Measurements from ENCODE around the gene GOLM1.

Gene GOLM1

GRCh38 chr9:86046071-86046636 is 53.2 kb downstream of the GOLM1 start:
- no peak overlapping the region for H3K4me3 ChIP-seq (replicated peaks; ENCODE audit: low read depth, low read length)
- no peak for DNase-seq (ENCODE audit: extremely low read depth, low read depth)
- no peak for TF ChIP-seq CTCF (IDR thresholded peaks at IDR 0.05; ENCODE audit: low read depth, low read length, missing control alignments)

GRCh38 chr9:86045654-86046053 is 53.7 kb downstream of the GOLM1 start:
- no peak for TF ChIP-seq CTCF (IDR thresholded peaks at IDR 0.05; ENCODE audit: low read depth, low read length, missing control alignments)
- no peak for DNase-seq (ENCODE audit: extremely low read depth, low read depth)
- H3K4me3 ChIP-seq (replicated peaks; ENCODE audit: low read depth, low read length): no peak overlapping the region

- DNase-seq (ENCODE audit: extremely low read depth, low read depth): no peak
- no peak overlapping the region for H3K4me3 ChIP-seq (replicated peaks; ENCODE audit: low read depth, low read length)
- no peak for TF ChIP-seq CTCF (IDR thresholded peaks at IDR 0.05; ENCODE audit: low read depth, low read length, missing control alignments)
Measured at GRCh38 chr9:86043999-86044398, 55.4 kb downstream of the GOLM1 start.

DNA sequence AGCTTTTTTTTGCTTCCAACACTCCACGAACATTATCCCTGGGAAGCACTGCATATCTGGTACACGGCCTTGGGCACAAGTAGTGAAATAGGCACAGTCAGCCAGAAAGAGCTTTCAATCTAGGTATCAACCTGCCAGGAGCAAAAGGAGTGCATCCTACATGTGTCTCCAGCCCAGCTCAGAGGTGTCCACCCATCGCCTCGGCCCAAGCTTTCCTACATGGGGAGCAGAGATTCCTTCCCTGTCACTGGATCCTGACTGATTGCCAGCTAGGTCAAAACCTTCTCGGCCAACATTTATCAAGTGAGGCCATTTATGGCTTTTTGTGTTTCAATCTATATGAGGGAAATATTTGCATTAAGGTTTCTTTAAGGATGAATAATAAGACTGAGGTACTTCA is 55.8 kb downstream of the GOLM1 start:
- DNase-seq (ENCODE audit: extremely low read depth, low read depth): no peak
- H3K4me3 ChIP-seq (replicated peaks; ENCODE audit: low read depth, low read length): no peak overlapping the region
- no peak for TF ChIP-seq CTCF (IDR thresholded peaks at IDR 0.05; ENCODE audit: low read depth, low read length, missing control alignments)

DNA sequence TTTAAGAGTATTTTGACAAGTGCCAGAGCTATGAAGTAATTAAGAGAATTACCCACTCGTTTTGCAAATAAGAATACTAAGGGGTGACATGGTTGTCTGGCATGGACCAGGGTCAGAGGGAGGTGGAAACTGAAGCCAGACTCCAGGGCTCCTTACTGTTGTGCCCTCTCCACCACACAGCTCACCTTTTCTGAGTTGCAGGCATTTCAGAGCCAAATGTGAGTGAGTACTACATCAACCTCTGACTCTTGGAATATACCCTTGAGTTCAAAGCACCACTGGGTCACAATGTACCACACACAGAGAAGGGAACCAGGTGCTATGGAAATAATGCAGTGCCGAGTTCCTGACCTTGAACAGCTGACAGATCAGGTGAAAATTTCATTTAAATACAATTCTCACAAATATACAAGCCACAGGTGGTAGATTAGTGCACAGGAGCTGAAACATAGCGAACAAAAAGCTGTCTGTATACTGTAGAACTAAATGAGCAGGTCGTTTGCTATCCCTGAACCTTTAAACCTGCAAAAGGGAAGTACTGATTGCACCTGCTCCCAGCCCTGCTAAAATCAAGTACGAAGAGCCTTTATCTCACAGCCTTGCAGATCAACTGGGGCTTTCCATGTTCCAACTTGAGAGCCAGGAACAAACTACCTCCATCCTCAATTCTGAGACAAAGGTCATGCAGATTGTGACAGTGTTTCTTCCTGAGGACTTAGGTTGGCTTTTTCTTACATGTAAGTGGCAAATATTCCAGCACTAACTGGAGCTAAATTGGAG is 57.0 kb downstream of the GOLM1 start:
- no peak for DNase-seq (ENCODE audit: extremely low read depth, low read depth)
- no peak for TF ChIP-seq CTCF (IDR thresholded peaks at IDR 0.05; ENCODE audit: low read depth, low read length, missing control alignments)
- H3K4me3 ChIP-seq (replicated peaks; ENCODE audit: low read depth, low read length): no peak overlapping the region

- H3K4me3 ChIP-seq (replicated peaks; ENCODE audit: low read depth, low read length): no peak overlapping the region
- DNase-seq (ENCODE audit: extremely low read depth, low read depth): no peak
- TF ChIP-seq CTCF (IDR thresholded peaks at IDR 0.05; ENCODE audit: low read depth, low read length, missing control alignments): no peak
Measured at GRCh38 chr9:86041311-86041741, 58.0 kb downstream of the GOLM1 start.
